WTC11 (cell line): ENCODE data around the gene OPCML. TPM values are rescaled to one million over a fixed set of nuclear protein-coding genes. Genes with fewer than 3 reads are reported as not detected.
A peak's percentile ranks its signal among the peaks of the same experiment; 100 is the strongest.

ENCODE experiments used
- ATAC-seq: fragments of 200-7000 bp; cut with Tn5 transposase; 2 replicates; pipeline ENCODE4 v1.10.0; 2021; ENCODE audit warnings: mild to moderate bottlenecking, moderate library complexity
- CTCF ChIA-PET: fragments of 300-600 bp; sonication (Branson Sonifier 250); formaldehyde crosslinking; loops from one replicate; lab custom pipeline; 2021; ENCODE audit warnings: antibody characterized with exemption; lab: Charles Lee
- POLR2A ChIA-PET: fragments of 350-600 bp; sonication (Branson Sonifier 250); formaldehyde crosslinking; loops from one replicate; lab custom pipeline; 2021; ENCODE audit warnings: antibody characterized with exemption; lab: Charles Lee
- DNase-seq: peaks from one replicate; pipeline ENCODE4 v3.0.0; 2021; ENCODE audit warnings: low spot score
- H3K27ac Mint-ChIP-seq: 2 replicates; pipeline ENCODE4 v1.8.0; 2021; ENCODE audit warnings: mixed read lengths
- H3K27me3 Mint-ChIP-seq: 2 replicates; pipeline ENCODE4 v1.8.0; 2021; ENCODE audit warnings: low read depth, mild to moderate bottlenecking, moderate library complexity, mixed read lengths
- H3K36me3 Mint-ChIP-seq: 2 replicates; pipeline ENCODE4 v1.8.0; 2021; ENCODE audit warnings: mixed read lengths
- H3K4me1 Mint-ChIP-seq: 2 replicates; pipeline ENCODE4 v1.8.0; 2022; ENCODE audit warnings: mixed read lengths
- H3K4me3 Mint-ChIP-seq: 2 replicates; pipeline ENCODE4 v1.8.0; 2021; ENCODE audit warnings: mild to moderate bottlenecking, moderate library complexity, mixed read lengths
- H3K9me3 Mint-ChIP-seq: 2 replicates; pipeline ENCODE4 v1.8.0; 2021; ENCODE audit warnings: mixed read lengths
- CREM ChIP-seq: sonication (generic); formaldehyde crosslinking; IDR thresholded peaks from 2 replicates; pipeline ENCODE4 v1.8.1; 2022; ENCODE audit warnings: mild to moderate bottlenecking, missing genetic modification reagents, moderate library complexity
- FOXJ3 ChIP-seq: sonication (generic); formaldehyde crosslinking; IDR thresholded peaks from 2 replicates; pipeline ENCODE4 v1.9.0; 2021; ENCODE audit warnings: missing genetic modification reagents, mild to moderate bottlenecking, borderline replicate concordance
- GRHL2 ChIP-seq: fragments of 250-450 bp; sonication (Bioruptor Pico); IDR thresholded peaks from 2 replicates; pipeline ENCODE4 v1.8.0; 2022; ENCODE audit warnings: mild to moderate bottlenecking, moderate library complexity; ENCODE audit not compliant: insufficient replicate concordance, severe bottlenecking
- JUN ChIP-seq: sonication (generic); formaldehyde crosslinking; IDR thresholded peaks from 2 replicates; pipeline ENCODE4 v1.8.0; 2023; ENCODE audit warnings: mild to moderate bottlenecking, missing genetic modification reagents
- OVOL2 ChIP-seq: fragments of 250-450 bp; sonication (Bioruptor Pico); IDR thresholded peaks from 2 replicates; pipeline ENCODE4 v1.9.0; 2021; ENCODE audit warnings: mild to moderate bottlenecking, borderline replicate concordance
- TEAD4 ChIP-seq: sonication (generic); formaldehyde crosslinking; IDR thresholded peaks from 2 replicates; pipeline ENCODE4 v1.8.0; 2022; ENCODE audit warnings: mild to moderate bottlenecking, missing genetic modification reagents
- TP53 ChIP-seq: sonication (generic); formaldehyde crosslinking; IDR thresholded peaks from 2 replicates; pipeline ENCODE4 v1.8.1; 2023; ENCODE audit warnings: mild to moderate bottlenecking, missing genetic modification reagents
- ZNF219 ChIP-seq: sonication (generic); formaldehyde crosslinking; IDR thresholded peaks from 2 replicates; pipeline ENCODE4 v1.8.0; 2023; ENCODE audit warnings: missing genetic modification reagents, mild to moderate bottlenecking, borderline replicate concordance
- ZNF263 ChIP-seq: sonication (generic); formaldehyde crosslinking; IDR thresholded peaks from 2 replicates; pipeline ENCODE4 v1.8.1; 2022; ENCODE audit warnings: low read depth, mild to moderate bottlenecking, moderate library complexity, missing genetic modification reagents
- ZNF317 ChIP-seq: sonication (generic); formaldehyde crosslinking; IDR thresholded peaks from 2 replicates; pipeline ENCODE4 v1.8.1; 2023; ENCODE audit warnings: low read depth, mild to moderate bottlenecking, moderate library complexity, missing genetic modification reagents, borderline replicate concordance
- ZNF423 ChIP-seq: fragments of 250-450 bp; sonication (Bioruptor Pico); IDR thresholded peaks from 2 replicates; pipeline ENCODE4 v2.1.2; 2022; ENCODE audit warnings: mild to moderate bottlenecking, moderate library complexity
- total RNA-seq: library from RNA; stranded (reverse); gene quantifications from 3 replicates; pipeline ENCODE4 v1.2.3, GENCODE V29; 2021
- TF ChIP-seq, protein P1 (sequence below): fragments of 250-450 bp; sonication (Bioruptor Pico); conservative IDR thresholded peaks from 2 replicates; pipeline ENCODE4 v1.9.0; 2021; ENCODE audit warnings: mild to moderate bottlenecking
- TF ChIP-seq, protein P2 (sequence below): sonication (generic); formaldehyde crosslinking; IDR thresholded peaks from 2 replicates; pipeline ENCODE4 v1.8.0; 2022; ENCODE audit warnings: missing genetic modification reagents
- TF ChIP-seq, protein P3 (sequence below): sonication (generic); formaldehyde crosslinking; IDR thresholded peaks from 2 replicates; pipeline ENCODE4 v1.8.1; 2023; ENCODE audit warnings: mild to moderate bottlenecking, missing genetic modification reagents, moderate library complexity
- TF ChIP-seq, protein P4 (sequence below): sonication (generic); formaldehyde crosslinking; IDR thresholded peaks from 2 replicates; pipeline ENCODE4 v1.8.1; 2022; ENCODE audit warnings: mild to moderate bottlenecking, moderate library complexity, missing genetic modification reagents
- TF ChIP-seq, protein P5 (sequence below): sonication (generic); formaldehyde crosslinking; IDR thresholded peaks from 2 replicates; pipeline ENCODE4 v1.8.1; 2022; ENCODE audit warnings: missing genetic modification reagents, borderline replicate concordance
- TF ChIP-seq, protein P6 (sequence below): sonication (generic); formaldehyde crosslinking; conservative IDR thresholded peaks from 2 replicates; pipeline ENCODE4 v1.8.1; 2022; ENCODE audit warnings: mild to moderate bottlenecking, missing genetic modification reagents

OPCML gene
- total RNA-seq, 1 experiment from 2014 or later, result 1.5 TPM

DNA sequence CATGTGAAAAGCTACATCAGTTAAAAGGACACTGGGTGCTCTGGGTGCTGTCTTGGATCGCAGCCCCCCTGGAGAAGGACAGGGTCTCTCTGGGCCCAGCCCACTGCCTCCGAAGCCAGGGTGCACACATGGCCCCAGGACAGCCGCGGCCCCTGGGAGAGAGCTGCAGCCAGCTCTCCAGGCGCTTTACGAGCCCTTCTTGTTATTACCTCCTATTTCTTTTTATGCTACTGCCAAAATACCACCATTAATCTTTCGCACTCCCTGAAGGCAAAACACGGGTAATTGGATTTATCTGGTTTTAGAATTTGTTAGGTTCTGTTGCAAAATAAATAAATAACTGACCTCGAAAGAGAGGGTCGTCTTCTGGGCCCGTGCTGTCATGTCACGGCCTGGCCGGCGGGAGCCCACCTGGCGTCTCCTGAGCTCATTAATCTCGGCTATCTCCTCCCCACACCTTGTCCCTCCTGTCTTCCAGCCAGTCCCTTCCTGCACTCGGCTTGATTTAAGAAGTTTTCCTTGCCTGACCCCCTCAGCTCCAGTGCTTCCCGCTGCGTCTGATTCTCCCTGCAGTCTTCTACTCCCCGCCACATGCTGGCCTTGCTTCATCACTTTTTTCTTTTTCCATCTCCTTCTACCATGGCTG lies 611.7 kb downstream of the OPCML start:
- no peak overlapping the region for H3K27ac Mint-ChIP-seq
- no peaks in the 10 kb centered on the region for H3K9me3 Mint-ChIP-seq
- ChIA-PET CTCF (interaction anchor here (0.7 to 1.8 kb wide), 3 partner anchors 11 to 246 kb away, joined by 3 to 8 read pairs (median 3); no protein-coding TSS in a partner anchor), POLR2A (no interaction called here)
- H3K4me1 Mint-ChIP-seq, result peaks cover 12% of the 10 kb centered on the region
- H3K4me3 Mint-ChIP-seq, result no peak overlapping the region
- TF ChIP-seq OVOL2 (CRISPR knock-in tag), result no peak
- TF ChIP-seq, protein P1, sequence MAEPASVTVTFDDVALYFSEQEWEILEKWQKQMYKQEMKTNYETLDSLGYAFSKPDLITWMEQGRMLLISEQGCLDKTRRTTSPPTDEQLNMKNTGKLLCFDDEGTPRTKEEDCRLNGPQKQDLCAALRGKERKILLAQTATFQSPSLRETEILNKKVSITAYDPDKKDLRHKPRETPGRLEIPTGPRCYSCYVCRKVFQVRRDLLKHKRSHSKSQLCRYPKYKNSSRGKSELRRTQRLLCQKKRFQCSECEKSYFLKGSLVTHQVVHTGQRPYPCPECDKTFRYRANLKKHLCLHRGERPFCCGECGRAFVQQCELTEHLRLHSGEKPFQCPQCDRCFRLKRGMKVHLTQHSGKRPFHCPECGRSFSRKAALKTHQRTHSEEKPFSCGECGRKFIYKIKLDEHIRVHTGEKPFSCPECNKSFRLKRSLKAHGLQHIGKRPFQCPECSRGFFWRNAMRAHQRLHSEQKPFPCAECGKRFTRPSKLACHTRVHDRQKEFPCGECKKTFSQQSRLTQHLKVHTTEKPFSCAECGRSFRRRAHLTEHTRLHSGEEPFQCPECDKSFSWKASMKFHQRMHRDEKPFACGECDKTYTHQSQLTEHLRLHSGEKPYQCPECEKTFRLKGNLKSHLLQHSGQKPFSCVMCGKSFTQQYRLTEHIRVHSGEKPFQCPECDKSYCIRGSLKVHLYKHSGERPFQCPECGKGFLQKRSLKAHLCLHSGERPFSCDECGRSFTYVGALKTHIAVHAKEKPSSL, result no peak
- no peaks in the 10 kb centered on the region; the same call in 1 of the 2 replicates for H3K27me3 Mint-ChIP-seq
- no peaks in the 10 kb centered on the region for H3K36me3 Mint-ChIP-seq
- DNase-seq (no peak), ATAC-seq (no peak)

DNA sequence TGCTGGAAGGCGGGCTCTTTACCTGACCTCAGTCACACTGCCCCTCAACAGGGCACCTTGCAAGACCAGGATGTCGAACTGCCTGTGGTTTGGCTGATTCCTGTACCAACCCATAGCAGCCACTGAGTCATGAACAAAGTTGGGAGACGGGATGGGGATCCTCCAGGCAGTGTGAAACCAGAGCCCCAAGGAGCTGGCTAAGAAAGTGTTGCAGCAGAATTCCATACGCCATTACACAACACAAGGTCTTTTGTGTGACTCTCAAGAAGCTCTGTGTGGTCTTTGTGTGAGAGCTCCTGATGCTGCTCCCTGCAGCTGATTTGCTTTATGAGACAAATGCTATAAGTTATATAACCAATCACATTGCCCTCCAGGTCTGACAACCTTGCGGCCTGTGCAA lies 617.7 kb downstream of the OPCML start:
- ChIA-PET CTCF (no interaction called here), POLR2A (no interaction called here)
- H3K27ac Mint-ChIP-seq, result no peak overlapping the region
- H3K27me3 Mint-ChIP-seq, result no peaks in the 10 kb centered on the region
- no peaks in the 10 kb centered on the region for H3K36me3 Mint-ChIP-seq
- TF ChIP-seq, protein P2, sequence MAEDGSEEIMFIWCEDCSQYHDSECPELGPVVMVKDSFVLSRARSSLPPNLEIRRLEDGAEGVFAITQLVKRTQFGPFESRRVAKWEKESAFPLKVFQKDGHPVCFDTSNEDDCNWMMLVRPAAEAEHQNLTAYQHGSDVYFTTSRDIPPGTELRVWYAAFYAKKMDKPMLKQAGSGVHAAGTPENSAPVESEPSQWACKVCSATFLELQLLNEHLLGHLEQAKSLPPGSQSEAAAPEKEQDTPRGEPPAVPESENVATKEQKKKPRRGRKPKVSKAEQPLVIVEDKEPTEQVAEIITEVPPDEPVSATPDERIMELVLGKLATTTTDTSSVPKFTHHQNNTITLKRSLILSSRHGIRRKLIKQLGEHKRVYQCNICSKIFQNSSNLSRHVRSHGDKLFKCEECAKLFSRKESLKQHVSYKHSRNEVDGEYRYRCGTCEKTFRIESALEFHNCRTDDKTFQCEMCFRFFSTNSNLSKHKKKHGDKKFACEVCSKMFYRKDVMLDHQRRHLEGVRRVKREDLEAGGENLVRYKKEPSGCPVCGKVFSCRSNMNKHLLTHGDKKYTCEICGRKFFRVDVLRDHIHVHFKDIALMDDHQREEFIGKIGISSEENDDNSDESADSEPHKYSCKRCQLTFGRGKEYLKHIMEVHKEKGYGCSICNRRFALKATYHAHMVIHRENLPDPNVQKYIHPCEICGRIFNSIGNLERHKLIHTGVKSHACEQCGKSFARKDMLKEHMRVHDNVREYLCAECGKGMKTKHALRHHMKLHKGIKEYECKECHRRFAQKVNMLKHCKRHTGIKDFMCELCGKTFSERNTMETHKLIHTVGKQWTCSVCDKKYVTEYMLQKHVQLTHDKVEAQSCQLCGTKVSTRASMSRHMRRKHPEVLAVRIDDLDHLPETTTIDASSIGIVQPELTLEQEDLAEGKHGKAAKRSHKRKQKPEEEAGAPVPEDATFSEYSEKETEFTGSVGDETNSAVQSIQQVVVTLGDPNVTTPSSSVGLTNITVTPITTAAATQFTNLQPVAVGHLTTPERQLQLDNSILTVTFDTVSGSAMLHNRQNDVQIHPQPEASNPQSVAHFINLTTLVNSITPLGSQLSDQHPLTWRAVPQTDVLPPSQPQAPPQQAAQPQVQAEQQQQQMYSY (CRISPR knock-in tag), result 0 out of 2 replicates have a peak, but pooled peaks have one; percentile 36
- TF ChIP-seq GRHL2 (CRISPR knock-in tag), result no peak
- TF ChIP-seq CREM, result no peak
- TF ChIP-seq, protein P3, sequence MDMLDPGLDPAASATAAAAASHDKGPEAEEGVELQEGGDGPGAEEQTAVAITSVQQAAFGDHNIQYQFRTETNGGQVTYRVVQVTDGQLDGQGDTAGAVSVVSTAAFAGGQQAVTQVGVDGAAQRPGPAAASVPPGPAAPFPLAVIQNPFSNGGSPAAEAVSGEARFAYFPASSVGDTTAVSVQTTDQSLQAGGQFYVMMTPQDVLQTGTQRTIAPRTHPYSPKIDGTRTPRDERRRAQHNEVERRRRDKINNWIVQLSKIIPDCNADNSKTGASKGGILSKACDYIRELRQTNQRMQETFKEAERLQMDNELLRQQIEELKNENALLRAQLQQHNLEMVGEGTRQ, result no peak
- ATAC-seq, result no peak
- no peak overlapping the region for H3K4me3 Mint-ChIP-seq
- H3K9me3 Mint-ChIP-seq, result no peaks in the 10 kb centered on the region
- H3K4me1 Mint-ChIP-seq, result peaks cover 14% of the 10 kb centered on the region
- DNase-seq, result no peak

DNA sequence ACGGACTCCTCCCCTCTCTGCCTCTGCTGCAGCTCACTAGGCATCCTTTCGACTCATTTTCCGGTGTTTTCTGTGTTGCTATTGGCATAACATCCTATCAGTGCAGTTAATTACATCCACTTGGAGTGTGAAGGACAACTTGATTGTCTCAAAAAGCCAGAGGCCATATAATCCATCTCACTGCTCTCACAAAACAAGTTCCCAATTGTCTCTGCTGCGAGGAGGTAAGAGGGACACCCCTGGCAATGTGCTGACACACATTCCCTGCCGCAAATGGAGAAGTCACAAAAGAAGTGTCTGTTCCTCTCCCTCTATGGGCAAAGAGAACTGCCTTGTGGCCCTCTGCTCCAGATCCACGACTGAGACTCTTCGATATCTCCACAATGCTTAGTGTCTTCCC lies 618.4 kb downstream of the OPCML start:
- no peak for TF ChIP-seq ZNF219
- no peak for TF ChIP-seq ZNF263 (CRISPR knock-in tag)
- TF ChIP-seq TP53 (CRISPR knock-in tag), result no peak
- TF ChIP-seq, protein P2 (CRISPR knock-in tag), result no peak
- no peak for TF ChIP-seq JUN (CRISPR knock-in tag)
- TF ChIP-seq ZNF317, result no peak
- TF ChIP-seq, protein P4, sequence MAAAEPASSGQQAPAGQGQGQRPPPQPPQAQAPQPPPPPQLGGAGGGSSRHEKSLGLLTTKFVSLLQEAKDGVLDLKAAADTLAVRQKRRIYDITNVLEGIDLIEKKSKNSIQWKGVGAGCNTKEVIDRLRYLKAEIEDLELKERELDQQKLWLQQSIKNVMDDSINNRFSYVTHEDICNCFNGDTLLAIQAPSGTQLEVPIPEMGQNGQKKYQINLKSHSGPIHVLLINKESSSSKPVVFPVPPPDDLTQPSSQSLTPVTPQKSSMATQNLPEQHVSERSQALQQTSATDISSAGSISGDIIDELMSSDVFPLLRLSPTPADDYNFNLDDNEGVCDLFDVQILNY (CRISPR knock-in tag), result no peak
- TF ChIP-seq ZNF423 (CRISPR knock-in tag), result no peak
- no peak for TF ChIP-seq TEAD4 (CRISPR knock-in tag)
- TF ChIP-seq, protein P5, sequence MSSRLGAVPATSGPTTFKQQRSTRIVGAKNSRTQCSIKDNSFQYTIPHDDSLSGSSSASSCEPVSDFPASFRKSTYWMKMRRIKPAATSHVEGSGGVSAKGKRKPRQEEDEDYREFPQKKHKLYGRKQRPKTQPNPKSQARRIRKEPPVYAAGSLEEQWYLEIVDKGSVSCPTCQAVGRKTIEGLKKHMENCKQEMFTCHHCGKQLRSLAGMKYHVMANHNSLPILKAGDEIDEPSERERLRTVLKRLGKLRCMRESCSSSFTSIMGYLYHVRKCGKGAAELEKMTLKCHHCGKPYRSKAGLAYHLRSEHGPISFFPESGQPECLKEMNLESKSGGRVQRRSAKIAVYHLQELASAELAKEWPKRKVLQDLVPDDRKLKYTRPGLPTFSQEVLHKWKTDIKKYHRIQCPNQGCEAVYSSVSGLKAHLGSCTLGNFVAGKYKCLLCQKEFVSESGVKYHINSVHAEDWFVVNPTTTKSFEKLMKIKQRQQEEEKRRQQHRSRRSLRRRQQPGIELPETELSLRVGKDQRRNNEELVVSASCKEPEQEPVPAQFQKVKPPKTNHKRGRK (CRISPR knock-in tag), result no peak
- TF ChIP-seq, protein P6, sequence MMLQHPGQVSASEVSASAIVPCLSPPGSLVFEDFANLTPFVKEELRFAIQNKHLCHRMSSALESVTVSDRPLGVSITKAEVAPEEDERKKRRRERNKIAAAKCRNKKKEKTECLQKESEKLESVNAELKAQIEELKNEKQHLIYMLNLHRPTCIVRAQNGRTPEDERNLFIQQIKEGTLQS, result no peak
- no peak for TF ChIP-seq FOXJ3 (CRISPR knock-in tag)
- H3K4me1 Mint-ChIP-seq, result peaks cover 12% of the 10 kb centered on the region
- CTCF ChIA-PET, result no interaction called here
- no peaks in the 10 kb centered on the region for H3K9me3 Mint-ChIP-seq
- H3K27me3 Mint-ChIP-seq, result no peaks in the 10 kb centered on the region
- no peaks in the 10 kb centered on the region for H3K36me3 Mint-ChIP-seq
- H3K27ac Mint-ChIP-seq, result no peak overlapping the region
- ATAC-seq, result no peak
- POLR2A ChIA-PET, result no interaction called here
- H3K4me3 Mint-ChIP-seq, result no peak overlapping the region
- DNase-seq, result no peak
